H1 (cell line): ENCODE measurements around the gene UMPS. TPM values are rescaled to one million over a fixed set of nuclear protein-coding genes. Genes with fewer than 3 reads are reported as not detected.

Source experiments
- CTCF ChIA-PET: fragments of 300-600 bp; sonication (Branson Sonifier 250); formaldehyde crosslinking; loops from one replicate; lab custom pipeline; 2021; ENCODE audit not compliant: partially characterized antibody; lab: Charles Lee
- POLR2A ChIA-PET: fragments of 300-600 bp; sonication (Branson Sonifier 250); formaldehyde crosslinking; loops from one replicate; lab custom pipeline; 2021; ENCODE audit warnings: inconsistent platforms; ENCODE audit not compliant: partially characterized antibody; lab: Charles Lee
- DNase-seq, 2 experiments: peaks; one replicate each; pipeline versions ENCODE4 v3.0.0 to v3.0.0-alpha.2; 2010 to 2022; ENCODE audit warnings: low spot score in 2 of 2, low read depth in 1 of 2, mixed read lengths in 1 of 2
- FAIRE-seq: peaks from 2 replicates; lab custom pipeline; 2011; peaks lifted over from hg19 to GRCh38; lab: Jason Lieb, UNC
- H2AFZ ChIP-seq: 2 replicates; pipeline ENCODE4 v1.8.1; 2012; ENCODE audit warnings: low read length, inconsistent platforms
- H2AK5ac ChIP-seq: 2 replicates; pipeline ENCODE4 v1.6.1; 2013; ENCODE audit warnings: low read depth, low read length
- H2BK120ac ChIP-seq: replicated peaks from 2 replicates; pipeline ENCODE3; 2013; ENCODE audit warnings: low read depth, low read length, inconsistent platforms
- H2BK12ac ChIP-seq: 2 replicates; pipeline ENCODE4 v1.6.1; 2013; ENCODE audit warnings: low read depth, low read length
- H2BK15ac ChIP-seq: 2 replicates; pipeline ENCODE4 v1.6.1; 2013; ENCODE audit warnings: low read length
- H2BK20ac ChIP-seq: 2 replicates; pipeline ENCODE4 v1.6.1; 2013; ENCODE audit warnings: low read length
- H2BK5ac ChIP-seq: 2 replicates; pipeline ENCODE4 v1.6.1; 2013; ENCODE audit warnings: low read depth, low read length
- H3K14ac ChIP-seq: 2 replicates; pipeline ENCODE4 v1.6.1; 2013; ENCODE audit warnings: inconsistent platforms; ENCODE audit not compliant: insufficient read length
- H3K18ac ChIP-seq: 2 replicates; pipeline ENCODE4 v1.6.1; 2013; ENCODE audit warnings: low read length; ENCODE audit errors: extremely low read depth
- H3K23ac ChIP-seq: 2 replicates; pipeline ENCODE4 v1.6.1; 2013; ENCODE audit warnings: inconsistent platforms; ENCODE audit not compliant: insufficient read length
- H3K23me2 ChIP-seq: 2 replicates; pipeline ENCODE4 v1.6.1; 2013; ENCODE audit warnings: low read depth, low read length
- H3K27ac ChIP-seq: 2 replicates; pipeline ENCODE4 v1.6.1; 2011; ENCODE audit warnings: low read depth, low read length, inconsistent platforms
- H3K27me3 ChIP-seq, 4 experiments: replicated peaks in 1 of 4; 1 replicate in 1 of 4; 2 replicates in 3 of 4; pipeline versions ENCODE4 v1.6.1 to v1.8.1; 2011 to 2013; ENCODE audit warnings: low read length in 3 of 4, mild to moderate bottlenecking in 3 of 4, inconsistent platforms in 2 of 4, mixed read lengths in 2 of 4, moderate library complexity in 1 of 4; ENCODE audit not compliant: control insufficient read depth in 3 of 4, insufficient read depth in 3 of 4; ENCODE audit errors: extremely low read depth in 1 of 4
- H3K36me3 ChIP-seq, 4 experiments: 2 replicates each; pipeline versions ENCODE4 v1.6.1 to v1.8.1; 2011 to 2013; ENCODE audit warnings: mild to moderate bottlenecking in 4 of 4, low read length in 3 of 4, moderate library complexity in 2 of 4, control low read depth in 1 of 4, inconsistent platforms in 1 of 4; ENCODE audit not compliant: insufficient read depth in 4 of 4, control insufficient read depth in 2 of 4
- H3K4ac ChIP-seq: replicated peaks from 2 replicates; pipeline ENCODE3; 2013; ENCODE audit warnings: low read length, low read depth, mixed read lengths, inconsistent platforms; ENCODE audit not compliant: insufficient read length
- H3K4me1 ChIP-seq, 4 experiments: replicated peaks in 1 of 4; 1 replicate in 1 of 4; 2 replicates in 3 of 4; pipeline versions ENCODE4 v1.6.1 to v1.8.1; 2011 to 2013; ENCODE audit warnings: low read length in 3 of 4, inconsistent platforms in 2 of 4, mixed read lengths in 1 of 4; ENCODE audit not compliant: insufficient read depth in 4 of 4, control insufficient read depth in 3 of 4
- H3K4me2 ChIP-seq, 2 experiments: 2 replicates each; pipeline versions ENCODE4 v1.6.1 to v1.8.1; 2011 to 2013; ENCODE audit warnings: low read depth in 2 of 2, low read length in 2 of 2, control low read depth in 1 of 2, inconsistent platforms in 1 of 2, mild to moderate bottlenecking in 1 of 2; ENCODE audit not compliant: insufficient read depth in 1 of 2
- H3K4me3 ChIP-seq, 4 experiments: fragments of 200-600, 300-600 bp in 1 of 4; sonication (generic), shearing (Covaris generic), sonication (Bioruptor Twin) in 1 of 4; 2 replicates each; pipeline versions ENCODE4 v1.5.1 to v1.8.1; 2011 to 2016; ENCODE audit warnings: low read length in 4 of 4, low read depth in 3 of 4, control low read depth in 2 of 4, inconsistent platforms in 2 of 4, mild to moderate bottlenecking in 2 of 4, mixed read lengths in 1 of 4, moderate library complexity in 1 of 4; ENCODE audit not compliant: insufficient read depth in 2 of 4; ENCODE audit errors: extremely low read depth in 1 of 4
- H3K56ac ChIP-seq: replicated peaks from 2 replicates; pipeline ENCODE3; 2013; ENCODE audit warnings: low read depth, mild to moderate bottlenecking, mixed read lengths, low read length, inconsistent platforms; ENCODE audit not compliant: insufficient read length
- H3K79me1 ChIP-seq: 2 replicates; pipeline ENCODE4 v1.6.1; 2013; ENCODE audit warnings: low read depth, low read length, control low read depth
- H3K79me2 ChIP-seq, 2 experiments: 2 replicates each; pipeline versions ENCODE4 v1.6.1 to v1.8.1; 2012 to 2013; ENCODE audit warnings: low read length in 2 of 2, mild to moderate bottlenecking in 2 of 2, inconsistent platforms in 1 of 2; ENCODE audit not compliant: insufficient read depth in 2 of 2, control insufficient read depth in 1 of 2
- H3K9ac ChIP-seq, 4 experiments: replicated peaks in 1 of 4; 1 replicate in 1 of 4; 2 replicates in 3 of 4; pipeline versions ENCODE4 v1.6.1 to v1.8.1; 2011 to 2013; ENCODE audit warnings: low read depth in 3 of 4, low read length in 3 of 4, control low read depth in 2 of 4, mild to moderate bottlenecking in 2 of 4, moderate library complexity in 2 of 4, inconsistent platforms in 1 of 4; ENCODE audit errors: extremely low read depth in 1 of 4
- H3K9me3 ChIP-seq, 2 experiments: 2 replicates each; pipeline versions ENCODE4 v1.6.1 to v1.8.1; 2012 to 2013; ENCODE audit warnings: mild to moderate bottlenecking in 2 of 2, moderate library complexity in 2 of 2, control low read depth in 1 of 2, inconsistent platforms in 1 of 2, low read depth in 1 of 2, low read length in 1 of 2, mixed read lengths in 1 of 2; ENCODE audit not compliant: insufficient read depth in 2 of 2
- H4K20me1 ChIP-seq, 2 experiments: replicated peaks in 1 of 2; 2 replicates each; pipeline versions ENCODE3 to v1.8.1; 2011 to 2013; ENCODE audit warnings: inconsistent platforms in 2 of 2, low read length in 2 of 2, mild to moderate bottlenecking in 1 of 2; ENCODE audit not compliant: insufficient read depth in 2 of 2, control insufficient read depth in 1 of 2
- H4K5ac ChIP-seq: 2 replicates; pipeline ENCODE4 v1.6.1; 2013; ENCODE audit warnings: low read length, low read depth, mixed read lengths, inconsistent platforms; ENCODE audit not compliant: insufficient read length
- H4K8ac ChIP-seq: 2 replicates; pipeline ENCODE4 v1.8.0; 2013; ENCODE audit warnings: mild to moderate bottlenecking, moderate library complexity, low read length, inconsistent platforms; ENCODE audit not compliant: insufficient read depth; ENCODE audit errors: extremely low read depth
- H4K91ac ChIP-seq: replicated peaks from 2 replicates; pipeline ENCODE3; 2013; ENCODE audit warnings: low read length, mixed read lengths, inconsistent platforms; ENCODE audit not compliant: insufficient read length
- CHD1 ChIP-seq: IDR thresholded peaks from 2 replicates; pipeline ENCODE4 v1.6.1; 2012; ENCODE audit warnings: low read depth, low read length, improper control_type of control experiment
- EGR1 ChIP-seq: IDR thresholded peaks from 2 replicates; pipeline ENCODE4 v1.6.1; 2011; ENCODE audit warnings: low read depth, low read length, borderline replicate concordance
- JUN ChIP-seq: IDR thresholded peaks from 2 replicates; pipeline ENCODE4 v1.6.1; 2011; ENCODE audit warnings: low read depth, mild to moderate bottlenecking, improper control_type of control experiment, low read length
- KDM1A ChIP-seq: fragments of 200-600, 300-600 bp; sonication (generic); IDR thresholded peaks from 2 replicates; pipeline ENCODE4 v1.7.1; 2016; ENCODE audit warnings: mild to moderate bottlenecking, low read length, borderline replicate concordance
- POLR2A ChIP-seq, 2 experiments: IDR thresholded peaks; 1 replicate in 1 of 2; 2 replicates in 1 of 2; pipeline ENCODE4 v1.6.1; 2011; ENCODE audit warnings: low read depth in 2 of 2, low read length in 2 of 2, mild to moderate bottlenecking in 2 of 2; ENCODE audit errors: control extremely low read depth in 1 of 2
- POU5F1 ChIP-seq: IDR thresholded peaks from 2 replicates; pipeline ENCODE4 v1.6.1; 2011; ENCODE audit warnings: low read depth, mild to moderate bottlenecking, low read length, moderate library complexity
- RAD21 ChIP-seq, 2 experiments: IDR thresholded peaks in 1 of 2; conservative IDR thresholded peaks in 1 of 2; 2 replicates each; pipeline ENCODE4 v1.6.1; 2011; ENCODE audit warnings: low read depth in 2 of 2, low read length in 2 of 2, improper control_type of control experiment in 1 of 2, inconsistent platforms in 1 of 2, mild to moderate bottlenecking in 1 of 2, moderate library complexity in 1 of 2
- SAP30 ChIP-seq: fragments of 300-600 bp; sonication (generic); IDR thresholded peaks from 2 replicates; pipeline ENCODE4 v1.7.1; 2012; ENCODE audit warnings: low read length, moderate library complexity, mild to moderate bottlenecking, inconsistent platforms; ENCODE audit not compliant: insufficient read depth, insufficient replicate concordance
- SIX5 ChIP-seq: IDR thresholded peaks from 2 replicates; pipeline ENCODE4 v1.6.1; 2011; ENCODE audit warnings: mild to moderate bottlenecking, low read depth, low read length
- SUZ12 ChIP-seq: fragments of 200-600 bp; sonication (generic); IDR thresholded peaks from 2 replicates; pipeline ENCODE4 v1.6.1; 2012; ENCODE audit warnings: mild to moderate bottlenecking, inconsistent platforms, low read length, moderate library complexity, mixed read lengths
- WGBS, 2 experiments: shearing (Covaris generic) in 1 of 2; methylation state at CpG; one replicate each; pipeline versions ENCODE4 v1.1.6 to v1.1.7; 2013 to 2015; ENCODE audit warnings: low lambda C conversion rate in 2 of 2, mixed read lengths in 2 of 2, inconsistent platforms in 1 of 2, low coverage in 1 of 2, missing lambda C conversion rate in 1 of 2; ENCODE audit not compliant: insufficient replicate concordance in 2 of 2, insufficient coverage in 1 of 2, insufficient read length in 1 of 2; ENCODE audit errors: extremely low coverage in 1 of 2, missing lambda C conversion rate in 1 of 2; 5-methylcytosine and 5-hydroxymethylcytosine counted together
- polyA plus RNA-seq, 7 experiments: library from polyadenylated mRNA; depleted of rRNA in 3 of 7; stranded (reverse) in 5 of 7; unstranded in 2 of 7; fragments of >200 nt in 5 of 7; fragments of 200-250 nt in 2 of 7; gene quantifications; 1 replicate in 5 of 7; 2 replicates in 1 of 7; 4 replicates in 1 of 7; pipeline versions ENCODE4 v1.2.1 to v1.2.3, GENCODE V29; 2011 to 2013; ENCODE audit warnings: missing spikeins in 2 of 7, mixed read lengths in 2 of 7
- total RNA-seq: library from RNA; stranded (reverse); fragmentation: NEBNext Ultra II Directional; extraction: Animal tissue kit (Norgen Biotek cat#: 25700); gene quantifications from 2 replicates; pipeline ENCODE4 v1.2.1, GENCODE V29; 2021
- TF ChIP-seq, protein P1 (sequence below): IDR thresholded peaks from 2 replicates; pipeline ENCODE4 v1.6.1; 2012; ENCODE audit warnings: inconsistent platforms
- TF ChIP-seq, protein P2 (sequence below): IDR thresholded peaks from 2 replicates; pipeline ENCODE4 v1.6.1; 2012; ENCODE audit warnings: low read length, inconsistent platforms

Gene UMPS
- total and polyA plus RNA-seq, 2 of the 8 experiments (the other 6 are each of a cell fraction or from before 2014, with no cell fraction given): 32.8 to 59.0 TPM

DNA sequence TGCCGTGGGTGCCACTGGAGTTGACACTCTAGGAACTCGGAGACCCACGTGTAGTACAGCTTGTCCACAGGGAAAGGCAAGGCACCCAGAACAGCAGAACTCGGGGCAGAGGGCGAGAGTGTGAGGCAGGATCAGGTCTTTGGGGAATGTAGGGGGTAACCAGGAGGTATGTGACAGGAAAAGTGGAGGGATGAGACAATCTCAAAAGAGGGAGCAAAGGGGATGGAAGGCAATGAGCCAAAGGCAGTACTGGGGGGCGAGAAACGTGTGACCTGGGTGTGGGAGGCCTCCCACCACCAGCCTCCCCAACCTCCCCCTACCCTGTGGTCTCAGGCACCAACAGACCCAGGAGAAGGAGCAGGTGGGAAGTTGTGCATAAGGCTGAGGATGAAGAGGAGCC lies 48.9 kb downstream of the UMPS start:
- no peak for DNase-seq
- 87% methylated on average over 7 of the region's 7 CpGs; no CpG with 5 or more reads in 1 of the 2 experiments for WGBS, 2 experiments
- no peak overlapping the region for H3K27ac ChIP-seq
- H3K23ac ChIP-seq: no peak overlapping the region
- H3K4me2 ChIP-seq: no peak overlapping the region
- no peak overlapping the region for H3K4ac ChIP-seq
- no peak overlapping the region for H3K9ac ChIP-seq
- no peak overlapping the region for H2BK12ac ChIP-seq
- H3K79me1 ChIP-seq: no peaks in the 10 kb centered on the region; the same call in 1 of the 2 replicates
- no peak overlapping the region for H3K4me3 ChIP-seq
- H4K8ac ChIP-seq: no peak overlapping the region
- no peak overlapping the region for H4K5ac ChIP-seq
- no peak overlapping the region for H2AK5ac ChIP-seq
- H4K20me1 ChIP-seq: peaks cover 0 to 4% of the 10 kb centered on the region in 2 experiments
- H2BK20ac ChIP-seq: no peak overlapping the region; the same call in 1 of the 2 replicates
- no peaks in the 10 kb centered on the region for H3K27me3 ChIP-seq
- no peak overlapping the region for H2AFZ ChIP-seq
- H2BK5ac ChIP-seq: no peak overlapping the region
- H3K79me2 ChIP-seq: no peaks in the 10 kb centered on the region
- H3K23me2 ChIP-seq: peaks cover 3% of the 10 kb centered on the region; the same call in 1 of the 2 replicates
- no peak overlapping the region for H3K14ac ChIP-seq
- H3K56ac ChIP-seq: no peak overlapping the region
- H4K91ac ChIP-seq: no peak overlapping the region
- TF ChIP-seq EGR1 (no peak), KDM1A (no peak), CHD1 (no peak), JUN (no peak), RAD21 (IDR thresholded peaks at IDR 0.05 in 1 of 2, conservative IDR thresholded peaks at IDR 0.05 in 1 of 2; ENCODE audit: low read depth in 2 of 2, low read length in 2 of 2) (no peak), POLR2A (IDR thresholded peaks at IDR 0.05; ENCODE audit: control extremely low read depth in 1 of 2, low read depth in 2 of 2, low read length in 2 of 2) (no peak), POU5F1 (no peak), SIX5 (no peak), SUZ12 (no peak), SAP30 (no peak)
- TF ChIP-seq, protein P1, sequence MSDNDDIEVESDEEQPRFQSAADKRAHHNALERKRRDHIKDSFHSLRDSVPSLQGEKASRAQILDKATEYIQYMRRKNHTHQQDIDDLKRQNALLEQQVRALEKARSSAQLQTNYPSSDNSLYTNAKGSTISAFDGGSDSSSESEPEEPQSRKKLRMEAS: no peak
- TF ChIP-seq, protein P2, sequence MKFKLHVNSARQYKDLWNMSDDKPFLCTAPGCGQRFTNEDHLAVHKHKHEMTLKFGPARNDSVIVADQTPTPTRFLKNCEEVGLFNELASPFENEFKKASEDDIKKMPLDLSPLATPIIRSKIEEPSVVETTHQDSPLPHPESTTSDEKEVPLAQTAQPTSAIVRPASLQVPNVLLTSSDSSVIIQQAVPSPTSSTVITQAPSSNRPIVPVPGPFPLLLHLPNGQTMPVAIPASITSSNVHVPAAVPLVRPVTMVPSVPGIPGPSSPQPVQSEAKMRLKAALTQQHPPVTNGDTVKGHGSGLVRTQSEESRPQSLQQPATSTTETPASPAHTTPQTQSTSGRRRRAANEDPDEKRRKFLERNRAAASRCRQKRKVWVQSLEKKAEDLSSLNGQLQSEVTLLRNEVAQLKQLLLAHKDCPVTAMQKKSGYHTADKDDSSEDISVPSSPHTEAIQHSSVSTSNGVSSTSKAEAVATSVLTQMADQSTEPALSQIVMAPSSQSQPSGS: no peak
- peaks cover 6 to 21% (median 11%) of the 10 kb centered on the region in 4 experiments for H3K4me1 ChIP-seq
- no peak overlapping the region; the same call in 1 of the 2 replicates for H2BK15ac ChIP-seq
- CTCF ChIA-PET: interaction anchor here (0.6 to 4.0 kb wide), 8 partner anchors 9 to 659 kb away, joined by 3 to 17 read pairs (median 5); no protein-coding TSS in a partner anchor
- no peak for FAIRE-seq
- H2BK120ac ChIP-seq: no peak overlapping the region
- no peak overlapping the region for H3K18ac ChIP-seq
- no peaks in the 10 kb centered on the region for H3K9me3 ChIP-seq
- POLR2A ChIA-PET: interaction anchor here (0.6 to 1.2 kb wide), 5 partner anchors 9 to 110 kb away, joined by 3 to 4 read pairs (median 3); no protein-coding TSS in a partner anchor
- no peaks in the 10 kb centered on the region; a peak in 1 of 8 replicates for H3K36me3 ChIP-seq
